GM20431 (cell line): ENCODE results near the gene RAB5A.
"Not testable (repeated sequence)": the region's sequence is repeated elsewhere in the genome, so short reads cannot be mapped to it uniquely, and the experiment has no call there.

Source experiments
- in situ Hi-C: fragments of 300-500 bp; cut with MseI, MboI; formaldehyde crosslinking; loops from one replicate; pipeline ENCODE4 v1.15.0; 2020; ENCODE audit warnings: low sequenced_read_pairs; ENCODE audit not compliant: unreplicated experiment

Gene RAB5A, protein sequence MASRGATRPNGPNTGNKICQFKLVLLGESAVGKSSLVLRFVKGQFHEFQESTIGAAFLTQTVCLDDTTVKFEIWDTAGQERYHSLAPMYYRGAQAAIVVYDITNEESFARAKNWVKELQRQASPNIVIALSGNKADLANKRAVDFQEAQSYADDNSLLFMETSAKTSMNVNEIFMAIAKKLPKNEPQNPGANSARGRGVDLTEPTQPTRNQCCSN

GRCh38 chr3:19946832-19947548, at the start of gene RAB5A:
TSS of gene RAB5A (plus strand) at chr3:19947097. CDS start at chr3:19950899, 3,802 bp downstream.
- in situ Hi-C loops, result no loop called here

DNA sequence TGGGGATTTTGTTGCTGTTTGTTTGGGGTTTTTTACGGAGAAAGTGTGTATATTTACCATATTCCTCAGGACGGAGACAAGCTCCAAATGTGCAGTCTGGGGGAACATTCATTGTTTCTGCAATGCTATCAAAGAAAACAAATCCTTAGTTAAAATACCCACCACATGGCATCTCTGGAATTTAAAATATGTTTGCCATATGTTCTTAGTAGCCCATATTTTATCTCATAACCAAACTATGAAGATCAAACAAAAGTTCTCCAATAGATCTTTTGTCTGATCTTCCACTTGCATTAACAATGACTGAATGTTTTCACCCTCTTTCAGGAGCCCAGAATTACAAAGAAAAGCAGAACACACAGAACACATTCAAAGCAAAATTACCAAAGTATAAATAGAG, 48.2 kb upstream of the RAB5A start:
- in situ Hi-C loops, result no loop called here

DNA sequence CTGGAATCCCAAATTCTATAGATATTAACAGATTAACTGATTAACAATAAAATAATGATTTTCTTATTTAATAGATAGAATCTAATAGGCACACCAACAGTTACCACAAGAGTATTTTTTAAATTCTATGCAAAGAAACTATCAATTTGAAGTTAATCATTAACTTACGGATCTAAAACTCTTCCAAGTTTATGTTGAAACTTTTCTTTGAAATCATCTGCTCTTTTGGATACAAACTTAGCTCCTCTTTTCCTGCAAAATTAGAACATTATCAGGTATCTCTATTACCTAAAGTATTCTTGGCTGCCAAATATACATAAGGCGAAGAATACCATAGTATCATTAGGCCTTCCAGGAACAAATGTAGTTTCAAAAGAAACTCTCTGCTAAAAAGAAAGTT, 47.6 kb upstream of the RAB5A start:
- in situ Hi-C loops, result no loop called here

GRCh38 chr3:19899833-19900232, 47.1 kb upstream of the RAB5A start:
- in situ Hi-C loops, result not testable (repeated sequence)

DNA sequence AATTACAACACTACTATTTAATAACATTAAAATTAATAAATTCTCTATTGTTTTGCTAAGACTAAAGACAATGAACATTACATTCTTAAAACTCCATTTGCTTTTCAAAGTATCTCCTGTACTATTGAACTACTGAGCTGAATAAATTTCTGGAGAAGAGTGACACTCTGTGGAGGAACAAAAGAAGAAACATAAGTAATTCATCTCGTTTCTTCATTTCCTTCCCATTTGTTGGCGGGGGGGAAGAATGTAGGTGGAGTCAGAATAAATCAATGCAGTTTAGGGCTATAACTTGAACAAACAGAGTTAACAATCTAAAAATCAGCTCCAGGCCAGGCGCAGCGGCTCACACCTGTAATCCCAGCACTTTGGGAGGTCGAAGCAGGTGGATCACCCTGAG, 45.6 kb upstream of the RAB5A start:
- in situ Hi-C loops, result no loop called here

DNA sequence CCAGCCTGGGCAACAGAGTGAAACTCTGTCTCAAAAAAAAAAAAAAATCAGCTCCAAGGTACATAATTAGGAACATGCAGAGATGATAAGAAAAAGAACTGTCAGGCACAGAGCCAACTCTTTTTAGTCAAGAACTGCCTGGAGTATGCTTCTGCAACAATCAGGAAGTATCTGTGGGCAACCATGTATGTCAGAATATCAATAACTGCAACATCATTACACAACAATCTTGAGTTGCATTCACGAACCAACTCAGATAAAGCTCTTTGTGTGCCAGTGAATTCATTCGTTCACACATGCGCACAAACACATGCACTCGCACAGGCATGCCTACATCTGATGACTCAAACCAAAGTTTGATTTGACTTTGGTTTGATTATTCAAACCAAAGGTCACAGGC, 45.0 kb upstream of the RAB5A start:
- in situ Hi-C loops, result no loop called here

- in situ Hi-C loops, result no loop called here
Measured at GRCh38 chr3:19903649-19904048, 43.2 kb upstream of the RAB5A start.

- in situ Hi-C loops, result no loop called here
Measured at GRCh38 chr3:19907523-19907922, 39.4 kb upstream of the RAB5A start.

DNA sequence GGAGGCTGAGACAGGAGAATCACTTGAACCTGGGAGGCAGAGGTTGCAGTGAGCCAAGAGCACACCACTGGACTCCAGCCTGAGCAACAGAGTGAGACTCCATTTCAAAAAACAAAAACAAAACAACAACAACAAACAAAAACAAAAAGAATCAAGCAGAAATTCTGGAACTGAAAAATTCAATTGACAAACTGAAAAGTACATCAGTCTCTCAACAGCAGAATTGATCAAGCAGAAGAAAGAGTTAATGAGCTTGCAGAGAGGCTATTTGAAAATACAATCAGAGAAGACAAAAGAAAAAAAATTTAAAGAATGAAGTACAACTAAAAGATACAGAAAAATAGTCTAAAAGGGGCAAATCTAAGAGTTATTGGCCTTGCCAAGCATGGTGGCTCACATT, 35.4 kb upstream of the RAB5A start:
- in situ Hi-C loops, result no loop called here

GRCh38 chr3:19917167-19917566, 29.7 kb upstream of the RAB5A start:
- in situ Hi-C loops, result no loop called here

GRCh38 chr3:19920401-19921080, 26.4 kb upstream of the RAB5A start:
- in situ Hi-C loops, result no loop called here

- in situ Hi-C loops, result no loop called here
Measured at GRCh38 chr3:19931180-19931692, 15.7 kb upstream of the RAB5A start.

DNA sequence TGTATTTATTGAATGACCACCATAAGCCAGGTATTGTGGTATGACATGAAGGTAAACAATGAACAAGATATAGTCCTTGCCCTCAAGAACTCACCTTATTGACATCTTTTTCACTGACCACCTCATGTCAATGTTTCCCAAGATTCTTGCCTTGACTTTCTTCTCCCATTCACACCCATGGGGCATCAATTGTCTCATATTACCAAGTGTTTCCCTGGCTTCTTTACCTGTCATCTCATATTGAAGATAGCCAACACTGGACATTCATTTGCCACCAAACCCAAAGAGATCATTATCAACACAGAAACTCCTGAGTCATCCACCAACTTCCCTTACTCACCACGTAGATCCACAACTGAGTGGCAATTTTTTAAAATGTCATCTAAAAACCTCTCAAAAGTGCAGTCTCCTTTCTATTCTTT, 15.1 kb upstream of the RAB5A start:
- in situ Hi-C loops, result no loop called here

GRCh38 chr3:19932422-19932821, 14.5 kb upstream of the RAB5A start:
- in situ Hi-C loops, result no loop called here

GRCh38 chr3:19934098-19934566, 12.8 kb upstream of the RAB5A start, which contains the start of gene EFHB:
TSS of gene EFHB (minus strand) at chr3:19934217. CDS start at chr3:19934018, 199 bp downstream.
- in situ Hi-C loops, result no loop called here

DNA sequence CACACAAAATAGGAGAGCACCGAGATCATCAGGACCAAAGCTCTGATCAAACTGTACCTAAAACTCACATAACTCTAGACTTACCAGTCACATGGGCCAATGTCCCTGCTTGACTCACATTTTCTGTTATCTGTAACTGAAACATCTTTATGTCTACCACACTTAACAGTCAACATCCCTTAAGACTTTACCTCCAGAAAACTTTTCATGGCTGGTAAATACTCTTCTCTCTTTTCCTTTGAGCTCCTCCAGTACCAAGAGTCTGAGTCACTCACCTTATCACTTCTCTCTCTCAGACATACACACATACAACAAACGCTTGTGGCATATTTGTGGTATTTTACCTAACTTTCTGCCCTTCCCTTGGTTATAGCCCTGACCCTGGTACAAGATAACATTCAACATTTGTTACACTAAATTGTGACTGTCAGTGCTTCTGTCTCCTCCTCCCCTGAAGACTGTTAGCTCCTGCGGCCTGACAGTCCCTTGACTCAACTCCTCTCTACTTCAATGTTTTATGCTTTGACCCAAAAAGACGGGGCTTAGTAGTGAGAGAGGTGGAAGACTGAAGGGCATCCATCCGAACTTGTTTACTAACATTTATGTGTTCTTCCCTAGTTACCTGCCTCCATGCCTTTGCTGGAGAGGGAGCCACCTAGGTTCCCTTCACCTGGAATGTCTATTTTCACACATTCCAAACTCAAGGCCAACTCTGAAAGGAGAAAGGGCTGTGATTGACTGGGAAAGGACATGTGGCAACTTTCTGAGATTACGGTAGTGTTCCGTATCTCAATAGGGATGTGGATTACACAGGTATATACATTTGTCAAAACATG, 9.2 kb upstream of the RAB5A start:
- in situ Hi-C loops, result no loop called here

DNA sequence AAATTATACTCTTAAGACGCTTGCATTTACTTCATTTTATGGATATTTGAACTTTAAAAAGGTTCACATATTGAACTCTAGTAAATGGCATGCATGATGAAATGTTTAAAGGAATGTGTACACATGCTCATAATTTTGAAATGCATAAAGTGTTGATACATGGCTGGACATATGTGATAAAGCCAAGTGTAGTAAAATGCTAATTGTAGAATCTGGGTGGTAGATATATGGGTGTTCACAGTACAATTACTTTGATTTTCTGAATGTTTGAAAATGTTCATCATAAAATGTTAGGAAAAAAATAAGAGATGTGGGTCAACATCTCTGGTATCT, 8.6 kb upstream of the RAB5A start:
- in situ Hi-C loops, result no loop called here

- in situ Hi-C loops, result no loop called here
Measured at GRCh38 chr3:19940643-19941042, 6.3 kb upstream of the RAB5A start.

DNA sequence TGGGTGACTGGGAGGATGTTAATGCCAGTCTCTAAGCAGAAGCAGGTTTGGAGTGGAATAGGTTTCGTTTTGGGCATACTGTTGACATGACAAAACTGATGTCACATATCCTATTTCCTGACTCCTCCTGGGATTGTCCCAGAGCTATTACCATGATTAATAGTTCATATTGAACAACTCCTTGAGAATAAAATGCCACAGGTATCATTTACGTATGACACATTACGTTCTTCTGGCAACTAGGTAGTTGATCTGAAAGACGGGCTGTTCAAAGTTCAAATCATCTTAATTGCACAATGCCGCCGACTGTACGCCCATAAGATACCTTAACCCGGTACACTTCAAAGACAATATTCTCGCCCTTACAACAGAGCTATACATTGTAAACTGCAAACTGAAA, 1.4 kb upstream of the RAB5A start:
- in situ Hi-C loops, result no loop called here
